NCI-H524 (cell line): ENCODE data around the gene SLC7A4.
"Not testable (repeated sequence)": the region's sequence is repeated elsewhere in the genome, so short reads cannot be mapped to it uniquely, and the experiment has no call there.

Experiments used
- DNase-seq, 2 experiments: peaks; one replicate each; lab custom pipeline; 2025; lab: John Stamatoyannopoulos, UW

SLC7A4 gene

GRCh38 chr22:21064425-21064824 is 32.1 kb upstream of the SLC7A4 start:
- DNase-seq: not testable (repeated sequence)

- not testable (repeated sequence) for DNase-seq
Observed at GRCh38 chr22:21061660-21062321, 29.4 kb upstream of the SLC7A4 start.

- DNase-seq: not testable (repeated sequence)
Observed at GRCh38 chr22:21060363-21060762, 28.0 kb upstream of the SLC7A4 start.

GRCh38 chr22:21055880-21056319 is 23.5 kb upstream of the SLC7A4 start:
- DNase-seq: peak in 1 of 2 experiments; percentile 16

- no peak for DNase-seq
Observed at GRCh38 chr22:21055564-21055834, 23.1 kb upstream of the SLC7A4 start.

- no peak for DNase-seq
Observed at GRCh38 chr22:21054714-21055563, 22.6 kb upstream of the SLC7A4 start.

- DNase-seq: no peak
Observed at GRCh38 chr22:21054046-21054713, 21.8 kb upstream of the SLC7A4 start.

GRCh38 chr22:21052715-21053459 is 20.5 kb upstream of the SLC7A4 start:
- DNase-seq: peak in 1 of 2 experiments; percentile 33

- DNase-seq: no peak
Observed at GRCh38 chr22:21051831-21052400, 19.6 kb upstream of the SLC7A4 start.

GRCh38 chr22:21051145-21051830 is 18.9 kb upstream of the SLC7A4 start:
- peak; percentile 97 to 98 for DNase-seq

GRCh38 chr22:21048965-21049364 is 16.6 kb upstream of the SLC7A4 start:
- DNase-seq: not testable (repeated sequence)

GRCh38 chr22:21048448-21048847 is 16.1 kb upstream of the SLC7A4 start:
- DNase-seq: peak in 1 of 2 experiments; percentile 50

- DNase-seq: no peak
Observed at GRCh38 chr22:21047730-21048129, 15.4 kb upstream of the SLC7A4 start.

- no peak for DNase-seq
Observed at GRCh38 chr22:21047035-21047661, 14.8 kb upstream of the SLC7A4 start.

GRCh38 chr22:21045585-21046294 is 13.4 kb upstream of the SLC7A4 start, which contains the start of gene LRRC74B:
Gene LRRC74B (plus strand): TSS chr22:21045946. CDS start chr22:21045987, 41 bp downstream.
- peak; percentile 92 to 95 for DNase-seq

- DNase-seq: peak in 1 of 2 experiments; percentile 69
Observed at GRCh38 chr22:21044931-21045584, 12.7 kb upstream of the SLC7A4 start.

GRCh38 chr22:21043860-21044535 is 11.6 kb upstream of the SLC7A4 start:
- DNase-seq: no peak

GRCh38 chr22:21042978-21043859 is 10.9 kb upstream of the SLC7A4 start:
- DNase-seq: no peak
